Neural progenitor cell (in vitro differentiated cells): ENCODE measurements around the gene GATD1. TPM values are rescaled to one million over a fixed set of nuclear protein-coding genes. Genes with fewer than 3 reads are reported as not detected.

Source experiments
- DNase-seq: peaks from one replicate; pipeline ENCODE4 v3.0.0-alpha.2; 2016; ENCODE audit warnings: low spot score
- H2AFZ ChIP-seq: fragments of 200-600 bp; sonication (generic); replicated peaks from 2 replicates; pipeline ENCODE4 v1.6.1; 2016; ENCODE audit warnings: antibody characterized with exemption
- H3F3A ChIP-seq: fragments of 200-600 bp; sonication (generic); 2 replicates; pipeline ENCODE4 v1.6.1; 2016; ENCODE audit warnings: antibody characterized with exemption, low read depth
- H3K27ac ChIP-seq: fragments of 200-600 bp; sonication (generic); 2 replicates; pipeline ENCODE4 v1.5.1; 2016; ENCODE audit warnings: mild to moderate bottlenecking
- H3K27me3 ChIP-seq: fragments of 200-600 bp; sonication (generic); 2 replicates; pipeline ENCODE4 v1.6.1; 2016; ENCODE audit warnings: mild to moderate bottlenecking, moderate library complexity
- H3K36me3 ChIP-seq: fragments of 200-600 bp; sonication (generic); 2 replicates; pipeline ENCODE4 v1.5.1; 2016
- H3K4me1 ChIP-seq: fragments of 200-600 bp; sonication (generic); 2 replicates; pipeline ENCODE4 v1.6.1; 2016; ENCODE audit warnings: mixed run types
- H3K4me2 ChIP-seq: fragments of 200-600 bp; sonication (generic); 2 replicates; pipeline ENCODE4 v1.6.1; 2016
- H3K4me3 ChIP-seq: fragments of 200-600 bp; sonication (generic); 2 replicates; pipeline ENCODE4 v1.5.1; 2016
- H3K79me2 ChIP-seq: fragments of 200-600 bp; sonication (generic); 2 replicates; pipeline ENCODE4 v1.6.1; 2016; ENCODE audit warnings: low read depth
- H3K9ac ChIP-seq: fragments of 200-600 bp; sonication (generic); 2 replicates; pipeline ENCODE4 v1.6.1; 2016
- H3K9me3 ChIP-seq: fragments of 200-600 bp; sonication (generic); 2 replicates; pipeline ENCODE4 v1.5.1; 2016; ENCODE audit warnings: low read depth
- H4K20me1 ChIP-seq: fragments of 200-600 bp; sonication (generic); 2 replicates; pipeline ENCODE4 v1.6.1; 2016; ENCODE audit warnings: low read depth
- H3K27ac Mint-ChIP-seq: 3 replicates; pipeline ENCODE4 v1.8.0; 2021; ENCODE audit warnings: mixed read lengths
- H3K27me3 Mint-ChIP-seq: 2 replicates; pipeline ENCODE4 v1.8.0; 2022; ENCODE audit warnings: low read depth, mild to moderate bottlenecking, inconsistent platforms, moderate library complexity, mixed read lengths; ENCODE audit not compliant: insufficient read depth
- H3K36me3 Mint-ChIP-seq: 3 replicates; pipeline ENCODE4 v1.8.0; 2021; ENCODE audit warnings: mixed read lengths
- H3K4me1 Mint-ChIP-seq: 3 replicates; pipeline ENCODE4 v1.8.0; 2021; ENCODE audit warnings: mixed read lengths
- H3K4me3 Mint-ChIP-seq: 3 replicates; pipeline ENCODE4 v1.8.0; 2021; ENCODE audit warnings: mild to moderate bottlenecking, moderate library complexity, mixed read lengths
- H3K9me3 Mint-ChIP-seq: 3 replicates; pipeline ENCODE4 v1.8.0; 2020; ENCODE audit warnings: mixed read lengths
- CTCF ChIP-seq: fragments of 200-600 bp; sonication (generic); IDR thresholded peaks from 2 replicates; pipeline ENCODE4 v1.5.1; 2017; ENCODE audit warnings: antibody characterized with exemption, mild to moderate bottlenecking
- EZH2 ChIP-seq: fragments of 200-600 bp; sonication (generic); IDR thresholded peaks from 2 replicates; pipeline ENCODE4 v1.6.1; 2017; ENCODE audit warnings: antibody characterized with exemption, mild to moderate bottlenecking, moderate library complexity
- EZH2phosphoT487 ChIP-seq: fragments of 200-600 bp; sonication (generic); IDR thresholded peaks from 2 replicates; pipeline ENCODE4 v1.6.1; 2017; ENCODE audit warnings: antibody characterized with exemption
- total RNA-seq: library from RNA; depleted of rRNA; stranded (reverse); fragments of >200 nt; gene quantifications from 2 replicates; pipeline ENCODE4 v1.2.3, GENCODE V29; 2015; ENCODE audit warnings: low replicate concordance

GATD1 gene
- total RNA-seq, 1 donor from 2014 or later = 24.1 TPM

DNA sequence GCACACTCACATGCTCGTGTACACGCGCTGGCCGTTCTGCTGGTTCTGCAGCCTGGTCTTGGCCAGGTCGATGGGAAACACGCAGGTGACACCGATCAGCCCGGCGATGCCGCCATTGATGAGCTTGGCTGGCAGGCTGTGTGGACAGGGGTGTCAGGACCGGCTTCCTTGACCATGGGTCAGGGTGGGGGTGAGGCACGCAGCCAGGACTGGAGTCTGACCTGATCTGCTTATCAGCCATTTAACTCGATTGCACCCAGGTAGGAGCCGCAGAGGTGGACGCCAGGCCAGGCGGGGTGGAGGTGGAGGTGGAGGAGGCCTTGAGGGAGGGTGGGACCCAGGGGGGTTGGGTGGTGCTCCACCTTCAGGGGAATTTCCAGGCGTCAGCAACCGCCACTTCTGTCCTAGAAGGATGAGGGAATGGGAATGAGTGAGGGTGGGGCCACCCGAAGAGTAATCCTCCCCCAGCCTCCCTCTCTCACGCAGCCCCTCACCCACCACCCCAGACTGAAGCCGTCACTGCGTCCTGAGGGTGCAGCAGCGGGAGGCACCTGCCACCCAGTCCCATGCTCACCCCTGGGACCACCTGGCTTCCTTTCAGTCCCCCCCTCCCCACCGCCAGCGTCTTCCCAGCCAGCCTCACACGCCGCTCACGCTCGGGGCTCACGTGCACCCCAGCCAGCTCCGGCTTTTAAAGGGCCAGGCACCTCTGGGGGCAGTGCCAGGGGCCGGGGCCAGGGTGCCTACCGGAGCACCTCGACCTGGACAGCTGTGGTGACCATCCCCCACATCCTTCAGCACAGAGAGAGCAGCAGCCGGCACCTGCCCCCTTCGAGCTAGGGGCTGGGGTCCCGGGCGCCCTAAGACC is 17.7 kb upstream of the GATD1 start:
- Histone ChIP-seq H4K20me1 (peaks cover 43% of the 10 kb centered on the region), H2AFZ (no peak overlapping the region), H3K4me1 (peaks cover 25% of the 10 kb centered on the region), H3K27me3 (no peaks in the 10 kb centered on the region), H3K36me3 (no peaks in the 10 kb centered on the region), H3K27ac (no peak overlapping the region), H3K4me2 (no peak overlapping the region), H3K4me3 (no peak overlapping the region), H3K79me2 (peaks cover 14% of the 10 kb centered on the region), H3F3A (peaks cover 23% of the 10 kb centered on the region), H3K9me3 (no peaks in the 10 kb centered on the region), H3K9ac (no peak overlapping the region)
- Mint-ChIP-seq H3K9me3 (no peaks in the 10 kb centered on the region), H3K4me1 (peaks cover 20% of the 10 kb centered on the region), H3K4me3 (no peak overlapping the region), H3K27me3 (peaks cover 7% of the 10 kb centered on the region), H3K27ac (no peak overlapping the region), H3K36me3 (peaks cover 2% of the 10 kb centered on the region)
- no peak for DNase-seq
- no peak for TF ChIP-seq EZH2phosphoT487
- TF ChIP-seq EZH2 = no peak
- TF ChIP-seq CTCF = no peak

- Histone ChIP-seq H3K27ac (no peak overlapping the region), H3K4me1 (peaks cover 30% of the 10 kb centered on the region), H3K36me3 (no peaks in the 10 kb centered on the region), H2AFZ (no peak overlapping the region), H3F3A (peaks cover 26% of the 10 kb centered on the region), H3K79me2 (peaks cover 14% of the 10 kb centered on the region), H3K4me2 (no peak overlapping the region), H3K9ac (no peak overlapping the region), H3K9me3 (no peaks in the 10 kb centered on the region), H3K27me3 (no peaks in the 10 kb centered on the region), H3K4me3 (no peak overlapping the region), H4K20me1 (peaks cover 45% of the 10 kb centered on the region)
- H3K36me3 Mint-ChIP-seq = peaks cover 2% of the 10 kb centered on the region
- no peaks in the 10 kb centered on the region for H3K9me3 Mint-ChIP-seq
- H3K4me1 Mint-ChIP-seq = peaks cover 20% of the 10 kb centered on the region
- peaks cover 7% of the 10 kb centered on the region for H3K27me3 Mint-ChIP-seq
- H3K27ac Mint-ChIP-seq = no peak overlapping the region
- TF ChIP-seq EZH2 (no peak), CTCF (no peak), EZH2phosphoT487 (no peak)
- no peak for DNase-seq
- no peak overlapping the region for H3K4me3 Mint-ChIP-seq
These were observed 16.9 kb upstream of the GATD1 start for GRCh38 chr11:794013-794765.

DNA sequence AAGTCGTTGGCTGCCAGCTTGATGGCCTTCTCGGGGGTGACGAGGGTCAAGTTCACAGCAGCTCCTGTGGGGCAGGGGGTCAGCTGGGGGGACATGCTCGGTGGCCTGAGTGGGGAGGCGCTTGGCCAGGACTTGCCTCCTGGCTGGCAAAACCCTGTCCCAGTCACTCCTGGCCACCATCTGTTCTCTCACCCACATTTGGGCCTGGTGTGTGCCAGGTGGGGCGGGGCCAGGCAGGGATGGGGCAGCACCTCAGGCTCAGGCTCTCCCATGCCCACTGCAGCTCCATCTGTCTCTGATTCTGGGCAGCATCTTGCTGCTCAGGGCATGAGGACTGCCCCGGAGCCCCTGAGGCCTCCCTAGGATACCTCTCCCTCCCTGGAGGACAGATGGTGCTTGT is 16.3 kb upstream of the GATD1 start:
- no peak overlapping the region for H2AFZ ChIP-seq
- no peak overlapping the region for H3K9ac ChIP-seq
- no peak for DNase-seq
- no peaks in the 10 kb centered on the region for H3K27me3 ChIP-seq
- no peaks in the 10 kb centered on the region for H3K36me3 ChIP-seq
- H3K9me3 ChIP-seq = no peaks in the 10 kb centered on the region
- peaks cover 26% of the 10 kb centered on the region for H3F3A ChIP-seq
- H3K36me3 Mint-ChIP-seq = peaks cover 2% of the 10 kb centered on the region
- peaks cover 7% of the 10 kb centered on the region for H3K27me3 Mint-ChIP-seq
- H3K4me3 Mint-ChIP-seq = no peak overlapping the region
- H3K27ac Mint-ChIP-seq = no peak overlapping the region
- no peak overlapping the region for H3K27ac ChIP-seq
- peaks cover 20% of the 10 kb centered on the region for H3K4me1 Mint-ChIP-seq
- H3K79me2 ChIP-seq = peaks cover 14% of the 10 kb centered on the region
- TF ChIP-seq CTCF (no peak), EZH2phosphoT487 (no peak), EZH2 (no peak)
- no peaks in the 10 kb centered on the region for H3K9me3 Mint-ChIP-seq
- H3K4me2 ChIP-seq = no peak overlapping the region
- no peak overlapping the region for H3K4me3 ChIP-seq
- peaks cover 33% of the 10 kb centered on the region for H3K4me1 ChIP-seq
- H4K20me1 ChIP-seq = peaks cover 43% of the 10 kb centered on the region
